Measurements from ENCODE around the gene EFL1. TPM values are rescaled to one million over a fixed set of nuclear protein-coding genes. Genes with fewer than 3 reads are reported as not detected.
A peak's percentile ranks its signal among the peaks of the same experiment; 100 is the strongest.

Gene EFL1
- total RNA-seq, 1 experiment from 2014 or later, result 44.7 TPM

DNA sequence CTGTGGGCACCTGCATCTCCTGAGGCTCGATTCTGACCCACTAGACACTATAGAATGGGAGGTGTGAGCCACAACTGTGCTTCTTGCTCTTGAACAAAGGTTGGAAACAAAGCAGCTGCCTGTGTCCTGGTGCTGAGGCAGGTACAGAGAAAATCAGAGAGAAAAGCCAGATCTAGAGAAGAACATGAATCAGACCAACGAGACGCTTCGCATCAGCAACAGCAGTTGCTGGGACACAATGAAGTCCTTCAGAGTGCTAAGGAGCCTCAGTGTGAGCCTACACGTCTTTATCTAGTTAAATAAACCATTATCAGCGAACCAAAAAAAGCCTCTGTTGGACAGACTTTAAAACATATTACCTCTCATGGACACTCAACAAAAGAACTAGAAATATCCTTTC lies 130.4 kb downstream of the EFL1 start:
- peaks cover 19% of the 10 kb centered on the region for H3K4me1 Mint-ChIP-seq (ENCODE audit: insufficient read depth, unreplicated experiment)
- no TSS peak for BruUV-seq (replicated peaks)

DNA sequence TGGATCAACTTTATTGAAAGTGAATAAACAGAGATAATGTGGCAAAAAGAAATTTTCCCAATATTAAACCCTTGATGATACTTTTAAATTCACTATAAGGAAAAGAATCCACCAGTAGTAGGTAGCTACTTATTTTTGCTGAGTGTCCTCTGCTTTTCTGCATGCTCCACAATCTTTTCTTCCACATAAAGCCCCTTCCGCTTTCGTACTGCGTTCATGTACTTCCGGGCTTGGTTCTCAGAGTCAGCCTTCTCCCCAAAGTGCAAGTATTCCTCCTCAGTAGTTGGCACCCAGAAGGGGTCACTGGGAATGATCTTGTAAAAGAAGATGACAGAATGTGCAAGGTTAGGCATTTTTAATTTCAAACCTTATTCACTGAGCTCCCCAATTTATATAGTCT lies 132.3 kb downstream of the EFL1 start:
- DNase-seq (ENCODE audit: unreplicated experiment), result no peak
- peaks cover 19% of the 10 kb centered on the region for H3K4me1 Mint-ChIP-seq (ENCODE audit: insufficient read depth, unreplicated experiment)
- TF ChIP-seq, protein P1, sequence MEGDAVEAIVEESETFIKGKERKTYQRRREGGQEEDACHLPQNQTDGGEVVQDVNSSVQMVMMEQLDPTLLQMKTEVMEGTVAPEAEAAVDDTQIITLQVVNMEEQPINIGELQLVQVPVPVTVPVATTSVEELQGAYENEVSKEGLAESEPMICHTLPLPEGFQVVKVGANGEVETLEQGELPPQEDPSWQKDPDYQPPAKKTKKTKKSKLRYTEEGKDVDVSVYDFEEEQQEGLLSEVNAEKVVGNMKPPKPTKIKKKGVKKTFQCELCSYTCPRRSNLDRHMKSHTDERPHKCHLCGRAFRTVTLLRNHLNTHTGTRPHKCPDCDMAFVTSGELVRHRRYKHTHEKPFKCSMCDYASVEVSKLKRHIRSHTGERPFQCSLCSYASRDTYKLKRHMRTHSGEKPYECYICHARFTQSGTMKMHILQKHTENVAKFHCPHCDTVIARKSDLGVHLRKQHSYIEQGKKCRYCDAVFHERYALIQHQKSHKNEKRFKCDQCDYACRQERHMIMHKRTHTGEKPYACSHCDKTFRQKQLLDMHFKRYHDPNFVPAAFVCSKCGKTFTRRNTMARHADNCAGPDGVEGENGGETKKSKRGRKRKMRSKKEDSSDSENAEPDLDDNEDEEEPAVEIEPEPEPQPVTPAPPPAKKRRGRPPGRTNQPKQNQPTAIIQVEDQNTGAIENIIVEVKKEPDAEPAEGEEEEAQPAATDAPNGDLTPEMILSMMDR (IDR thresholded peaks at IDR 0.05; ENCODE audit: unreplicated experiment), result no peak
- CTCF ChIA-PET, result interaction anchor here (1.1 kb wide), 1 partner anchor 720 kb away, joined by 3 read pairs; no protein-coding TSS in a partner anchor
- POLR2A ChIA-PET, result interaction anchor here (1.1 kb wide), 1 partner anchor 13 kb away, joined by 3 read pairs; no protein-coding TSS in a partner anchor
- intact Hi-C loops (cut with micrococcal nuclease), result no loop called here
- H3K36me3 Mint-ChIP-seq (ENCODE audit: insufficient read depth, unreplicated experiment), result peaks cover 28% of the 10 kb centered on the region
- H3K9me3 Mint-ChIP-seq (ENCODE audit: unreplicated experiment), result no peaks in the 10 kb centered on the region
- no peaks in the 10 kb centered on the region for H3K27me3 Mint-ChIP-seq (ENCODE audit: insufficient read depth, unreplicated experiment)
- no peak overlapping the region for H3K4me3 Mint-ChIP-seq (ENCODE audit: unreplicated experiment)
- H3K27ac Mint-ChIP-seq (ENCODE audit: low read depth, unreplicated experiment), result no peak overlapping the region
- no TSS peak for BruUV-seq (replicated peaks)

More for the DNA sequence above, 130.4 kb downstream of the EFL1 start:
- Mint-ChIP-seq H3K4me3 (ENCODE audit: unreplicated experiment) (no peak overlapping the region), H3K36me3 (ENCODE audit: insufficient read depth, unreplicated experiment) (peaks cover 36% of the 10 kb centered on the region), H3K27me3 (ENCODE audit: insufficient read depth, unreplicated experiment) (no peaks in the 10 kb centered on the region), H3K9me3 (ENCODE audit: unreplicated experiment) (no peaks in the 10 kb centered on the region), H3K27ac (ENCODE audit: low read depth, unreplicated experiment) (peak overlapping the region; percentile 43)
- TF ChIP-seq, protein P1 (IDR thresholded peaks at IDR 0.05; ENCODE audit: unreplicated experiment), result no peak
- ChIA-PET CTCF (interaction anchor here (0.5 to 1.5 kb wide), 2 partner anchors 8 to 672 kb away, joined by 3 to 6 read pairs; no protein-coding TSS in a partner anchor), POLR2A (no interaction called here)
- no peak for DNase-seq (ENCODE audit: unreplicated experiment)
- intact Hi-C loops (cut with micrococcal nuclease), result no loop called here

DNA sequence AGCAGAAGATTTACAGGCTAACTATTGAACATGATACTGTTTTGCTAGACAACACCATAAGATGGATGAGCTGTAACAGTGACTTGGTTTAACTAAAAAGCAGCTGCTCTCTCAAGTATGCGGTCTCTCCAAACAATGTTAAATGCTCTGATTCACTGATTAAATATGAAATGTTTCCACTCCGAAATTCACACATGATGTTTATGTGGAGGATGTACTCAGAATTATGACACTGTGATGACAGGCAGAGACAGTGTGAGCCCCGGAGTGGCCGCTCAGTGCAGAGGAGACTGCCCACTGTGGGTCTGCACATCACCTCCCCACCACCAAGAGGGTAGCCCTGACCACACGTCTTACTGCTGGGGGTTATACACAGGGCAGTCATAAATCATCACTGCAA lies 132.8 kb downstream of the EFL1 start:
- no TSS peak for BruUV-seq (replicated peaks)
- POLR2A ChIA-PET, result interaction anchor here (1.1 kb wide), 1 partner anchor 14 kb away, joined by 3 read pairs; no protein-coding TSS in a partner anchor
- no peak for DNase-seq (ENCODE audit: unreplicated experiment)
- CTCF ChIA-PET, result interaction anchor here (0.7 kb wide), 1 partner anchor 823 kb away, joined by 3 read pairs; no protein-coding TSS in a partner anchor
- Mint-ChIP-seq H3K36me3 (ENCODE audit: insufficient read depth, unreplicated experiment) (peaks cover 28% of the 10 kb centered on the region), H3K4me1 (ENCODE audit: insufficient read depth, unreplicated experiment) (peaks cover 19% of the 10 kb centered on the region), H3K4me3 (ENCODE audit: unreplicated experiment) (no peak overlapping the region), H3K27me3 (ENCODE audit: insufficient read depth, unreplicated experiment) (no peaks in the 10 kb centered on the region), H3K9me3 (ENCODE audit: unreplicated experiment) (no peaks in the 10 kb centered on the region), H3K27ac (ENCODE audit: low read depth, unreplicated experiment) (no peak overlapping the region)
- intact Hi-C loops (cut with micrococcal nuclease), result no loop called here
- TF ChIP-seq, protein P1 (IDR thresholded peaks at IDR 0.05; ENCODE audit: unreplicated experiment), result no peak

DNA sequence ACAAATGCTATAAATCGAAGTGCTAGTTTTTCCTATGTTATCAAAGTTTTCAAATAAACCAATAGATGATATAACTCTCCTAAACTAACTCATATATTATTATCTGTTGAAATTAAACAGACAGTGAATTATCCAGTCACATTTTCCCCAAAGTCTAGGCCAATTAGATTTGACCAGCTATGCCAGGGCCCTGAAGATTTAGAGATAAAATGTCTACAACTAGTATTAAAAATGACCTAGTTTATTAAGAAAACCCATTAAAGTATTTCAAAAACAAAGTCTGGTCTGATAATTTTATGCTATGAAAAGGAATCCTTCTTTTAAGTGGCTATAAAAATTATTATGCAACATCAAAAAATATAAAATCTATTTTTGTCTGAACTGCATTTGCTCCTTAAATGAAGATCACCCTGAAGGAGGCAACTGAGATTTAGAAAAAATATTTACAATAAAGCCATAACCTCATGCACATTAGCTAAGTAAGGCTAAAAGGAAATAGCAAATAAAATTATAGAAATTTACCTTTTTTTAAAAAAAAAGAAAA lies 133.3 kb downstream of the EFL1 start:
- Mint-ChIP-seq H3K9me3 (ENCODE audit: unreplicated experiment) (no peaks in the 10 kb centered on the region), H3K4me3 (ENCODE audit: unreplicated experiment) (no peak overlapping the region), H3K36me3 (ENCODE audit: insufficient read depth, unreplicated experiment) (peaks cover 28% of the 10 kb centered on the region), H3K4me1 (ENCODE audit: insufficient read depth, unreplicated experiment) (peaks cover 19% of the 10 kb centered on the region), H3K27ac (ENCODE audit: low read depth, unreplicated experiment) (no peak overlapping the region), H3K27me3 (ENCODE audit: insufficient read depth, unreplicated experiment) (no peaks in the 10 kb centered on the region)
- ChIA-PET POLR2A (interaction anchor here (0.6 kb wide), 1 partner anchor 42 kb away, joined by 3 read pairs; no protein-coding TSS in a partner anchor), CTCF (interaction anchor here (0.7 kb wide), 1 partner anchor 822 kb away, joined by 3 read pairs; no protein-coding TSS in a partner anchor)
- DNase-seq (ENCODE audit: unreplicated experiment), result no peak
- TF ChIP-seq, protein P1 (IDR thresholded peaks at IDR 0.05; ENCODE audit: unreplicated experiment), result no peak
- no TSS peak for BruUV-seq (replicated peaks)
- intact Hi-C loops (cut with micrococcal nuclease), result no loop called here
